Trophoblast cell (in vitro differentiated cells and primary cell): ENCODE results near the gene GPATCH3.

ENCODE experiments used
- DNase-seq, 2 donors: peaks; one replicate each; pipeline ENCODE4 v3.0.0-alpha.2; 2016
- H2AFZ ChIP-seq: 2 replicates; pipeline ENCODE4 v1.6.1; 2013; ENCODE audit warnings: low read length, moderate library complexity, mild to moderate bottlenecking; ENCODE audit not compliant: insufficient read depth, poor library complexity
- H2AK5ac ChIP-seq: 2 replicates; pipeline ENCODE4 v1.6.1; 2013; ENCODE audit warnings: mild to moderate bottlenecking, low read length
- H2BK120ac ChIP-seq: 2 replicates; pipeline ENCODE4 v1.6.1; 2013; ENCODE audit warnings: low read length, mild to moderate bottlenecking, moderate library complexity; ENCODE audit not compliant: insufficient read depth, poor library complexity
- H2BK12ac ChIP-seq: 2 replicates; pipeline ENCODE4 v1.6.1; 2013; ENCODE audit warnings: mild to moderate bottlenecking, low read length, moderate library complexity
- H2BK5ac ChIP-seq: 2 replicates; pipeline ENCODE4 v1.6.1; 2013; ENCODE audit warnings: low read length, low read depth, moderate library complexity, mild to moderate bottlenecking; ENCODE audit not compliant: poor library complexity
- H3K14ac ChIP-seq: 2 replicates; pipeline ENCODE4 v1.6.1; 2013; ENCODE audit warnings: mild to moderate bottlenecking, low read length
- H3K18ac ChIP-seq: 2 replicates; pipeline ENCODE4 v1.6.1; 2013; ENCODE audit warnings: mild to moderate bottlenecking, low read length
- H3K23ac ChIP-seq: 2 replicates; pipeline ENCODE4 v1.6.1; 2013; ENCODE audit warnings: low read length
- H3K27ac ChIP-seq: 2 replicates; pipeline ENCODE4 v1.5.1; 2013; ENCODE audit warnings: low read depth, mild to moderate bottlenecking, inconsistent platforms, low read length, moderate library complexity
- H3K27me3 ChIP-seq: 2 replicates; pipeline ENCODE4 v1.6.1; 2013; ENCODE audit warnings: inconsistent platforms, mild to moderate bottlenecking, low read length, moderate library complexity; ENCODE audit not compliant: insufficient read depth
- H3K36me3 ChIP-seq, 2 experiments: 1 replicate in 1 of 2; 2 replicates in 1 of 2; pipeline ENCODE4 v1.6.1; 2013; ENCODE audit warnings: low read length in 2 of 2, mild to moderate bottlenecking in 2 of 2, moderate library complexity in 1 of 2; ENCODE audit not compliant: insufficient read depth in 2 of 2, control insufficient read depth in 1 of 2
- H3K4ac ChIP-seq: 2 replicates; pipeline ENCODE4 v1.6.1; 2013; ENCODE audit warnings: low read depth, mild to moderate bottlenecking, low read length, moderate library complexity
- H3K4me1 ChIP-seq, 2 experiments: 1 replicate in 1 of 2; 2 replicates in 1 of 2; pipeline ENCODE4 v1.6.1; 2013; ENCODE audit warnings: low read length in 2 of 2, mild to moderate bottlenecking in 2 of 2, moderate library complexity in 1 of 2; ENCODE audit not compliant: insufficient read depth in 2 of 2, control insufficient read depth in 1 of 2
- H3K4me2 ChIP-seq: 2 replicates; pipeline ENCODE4 v1.6.1; 2013; ENCODE audit warnings: inconsistent platforms, mild to moderate bottlenecking, low read length, moderate library complexity
- H3K4me3 ChIP-seq: 2 replicates; pipeline ENCODE4 v1.5.1; 2013; ENCODE audit warnings: mild to moderate bottlenecking, low read depth, low read length, inconsistent platforms
- H3K79me1 ChIP-seq: one replicate; pipeline ENCODE4 v1.6.1; 2013; ENCODE audit warnings: low read length
- H3K79me2 ChIP-seq: 2 replicates; pipeline ENCODE4 v1.6.1; 2013; ENCODE audit warnings: low read length, mild to moderate bottlenecking; ENCODE audit not compliant: control insufficient read depth, insufficient read depth, poor library complexity
- H3K9ac ChIP-seq: 2 replicates; pipeline ENCODE4 v1.6.1; 2013; ENCODE audit warnings: mild to moderate bottlenecking, low read length
- H3K9me3 ChIP-seq: 2 replicates; pipeline ENCODE4 v1.6.1; 2013; ENCODE audit warnings: low read depth, mild to moderate bottlenecking, control low read depth, inconsistent platforms, low read length; ENCODE audit not compliant: insufficient read depth
- H4K12ac ChIP-seq: 2 replicates; pipeline ENCODE4 v1.6.1; 2013; ENCODE audit warnings: low read depth, mild to moderate bottlenecking, low read length, moderate library complexity
- H4K8ac ChIP-seq: 2 replicates; pipeline ENCODE4 v1.6.1; 2013; ENCODE audit warnings: low read depth, mild to moderate bottlenecking, low read length, moderate library complexity
- H4K91ac ChIP-seq: one replicate; pipeline ENCODE4 v1.6.1; 2013; ENCODE audit warnings: low read depth, mild to moderate bottlenecking, low read length, moderate library complexity
- WGBS: extraction: QIAGEN DNeasy Blood & Tissue Kit; methylation state at CpG from one replicate; pipeline ENCODE4 v1.1.7; 2013; ENCODE audit warnings: missing lambda C conversion rate; ENCODE audit not compliant: insufficient read length, insufficient coverage; ENCODE audit errors: extremely low coverage; 5-methylcytosine and 5-hydroxymethylcytosine counted together

The GPATCH3 gene

GRCh38 chr1:26894263-26894662 is 6.0 kb downstream of the GPATCH3 start:
- Histone ChIP-seq H2BK5ac (no peak overlapping the region), H3K18ac (peak overlapping the region; percentile 16), H2BK12ac (no peak overlapping the region), H3K36me3 (peaks cover 32 to 44% of the 10 kb centered on the region in 2 experiments), H2AK5ac (no peak overlapping the region), H3K4me3 (no peak overlapping the region), H4K12ac (no peak overlapping the region), H3K4me1 (peaks cover 9 to 10% of the 10 kb centered on the region in 2 experiments), H3K27ac (no peak overlapping the region), H3K9me3 (no peaks in the 10 kb centered on the region), H3K4ac (no peak overlapping the region), H3K14ac (no peak overlapping the region), H3K27me3 (no peaks in the 10 kb centered on the region), H4K91ac (no peak overlapping the region), H3K79me1 (peaks cover 9% of the 10 kb centered on the region), H3K4me2 (no peak overlapping the region), H2BK120ac (no peak overlapping the region), H3K9ac (no peak overlapping the region), H4K8ac (no peak overlapping the region), H3K23ac (no peak overlapping the region), H2AFZ (no peak overlapping the region), H3K79me2 (peaks cover 10% of the 10 kb centered on the region)
- DNase-seq: peak; percentile 98 to 99
- WGBS: no CpG with 5 or more reads among the region's 13 CpGs

- Histone ChIP-seq H3K18ac (peak overlapping the region; percentile 73), H3K4ac (peak overlapping the region; percentile 49), H3K79me1 (peaks cover 9% of the 10 kb centered on the region), H2AFZ (peak overlapping the region; percentile 84), H3K14ac (peak overlapping the region; percentile 68), H2BK120ac (peak overlapping the region; percentile 61), H3K36me3 (peaks cover 38 to 54% of the 10 kb centered on the region in 2 experiments), H2AK5ac (peak overlapping the region; percentile 85), H3K4me3 (peak overlapping the region; percentile 60), H3K4me1 (peaks cover 7 to 9% of the 10 kb centered on the region in 2 experiments), H4K12ac (peak overlapping the region; percentile 97), H3K9ac (peak overlapping the region; percentile 65), H2BK12ac (peak overlapping the region; percentile 27), H4K8ac (peak overlapping the region; percentile 99), H3K27ac (no peak overlapping the region), H4K91ac (peak overlapping the region; percentile 93), H3K27me3 (no peaks in the 10 kb centered on the region), H3K23ac (no peak overlapping the region), H3K79me2 (peaks cover 10% of the 10 kb centered on the region), H2BK5ac (peak overlapping the region; percentile 72), H3K9me3 (peaks cover 2% of the 10 kb centered on the region), H3K4me2 (peak overlapping the region; percentile 96)
- no CpG with 5 or more reads among the region's 12 CpGs for WGBS
- DNase-seq: no peak
These were observed 9.8 kb downstream of the GPATCH3 start for GRCh38 chr1:26890467-26890796.

GRCh38 chr1:26889551-26890466 is 10.5 kb downstream of the GPATCH3 start, which contains the start of gene GPN2:
TSS of gene GPN2 (minus strand) at chr1:26890283. CDS start at chr1:26890096, 187 bp downstream.
- Histone ChIP-seq H2BK5ac (peak within 1 kb of the TSS; percentile 72), H2AK5ac (peak within 1 kb of the TSS; percentile 89), H3K27ac (peak within 1 kb of the TSS; percentile 73), H3K27me3 (no peaks in the 10 kb centered on the region), H3K9me3 (peaks cover 2% of the 10 kb centered on the region), H4K8ac (peak within 1 kb of the TSS; percentile 99), H3K36me3 (peaks cover 41 to 55% of the 10 kb centered on the region in 2 experiments), H3K18ac (peak within 1 kb of the TSS; percentile 87), H3K4me2 (peak within 1 kb of the TSS; percentile 96), H3K9ac (peak within 1 kb of the TSS; percentile 87), H3K4me1 (peaks cover 7 to 9% of the 10 kb centered on the region in 2 experiments), H4K91ac (peak within 1 kb of the TSS; percentile 93), H2AFZ (peak within 1 kb of the TSS; percentile 91), H3K4me3 (peak within 1 kb of the TSS; percentile 94), H3K4ac (peak within 1 kb of the TSS; percentile 90), H2BK12ac (peak within 1 kb of the TSS; percentile 27), H4K12ac (peak within 1 kb of the TSS; percentile 97), H3K79me1 (peaks cover 9% of the 10 kb centered on the region), H3K14ac (peak within 1 kb of the TSS; percentile 94), H2BK120ac (peak within 1 kb of the TSS; percentile 61), H3K23ac (no peak within 1 kb of the TSS), H3K79me2 (peaks cover 10% of the 10 kb centered on the region)
- no CpG with 5 or more reads among the region's 89 CpGs for WGBS
- peak; percentile 77 to 87 for DNase-seq

GRCh38 chr1:26888231-26888630 is 12.0 kb downstream of the GPATCH3 start:
- Histone ChIP-seq H3K4me3 (no peak overlapping the region), H3K9me3 (peaks cover 2% of the 10 kb centered on the region), H2BK120ac (no peak overlapping the region), H3K9ac (no peak overlapping the region), H3K4me2 (no peak overlapping the region), H3K79me1 (peaks cover 9% of the 10 kb centered on the region), H3K14ac (no peak overlapping the region), H4K8ac (no peak overlapping the region), H3K18ac (no peak overlapping the region), H2AFZ (no peak overlapping the region), H3K4me1 (peaks cover 7 to 9% of the 10 kb centered on the region in 2 experiments), H3K27me3 (no peaks in the 10 kb centered on the region), H3K23ac (no peak overlapping the region), H3K36me3 (peaks cover 47 to 58% of the 10 kb centered on the region in 2 experiments), H4K12ac (no peak overlapping the region), H4K91ac (no peak overlapping the region), H3K4ac (no peak overlapping the region), H2AK5ac (no peak overlapping the region), H2BK5ac (no peak overlapping the region), H3K27ac (no peak overlapping the region), H3K79me2 (peaks cover 10% of the 10 kb centered on the region), H2BK12ac (no peak overlapping the region)
- no peak for DNase-seq
- no CpG with 5 or more reads among the region's 1 CpG for WGBS
